Gastrocnemius medialis (tissue), 4 donors: ENCODE measurements around the gene GIT1. TPM values are rescaled to one million over a fixed set of nuclear protein-coding genes. Genes with fewer than 3 reads are reported as not detected.

ENCODE experiments used
- ATAC-seq, 2 donors: fragments of 150-250 bp; one replicate each; pipeline ENCODE4 v1.9.1; 2016
- DNase-seq, 2 donors: peaks; one replicate each; pipeline ENCODE4 v3.0.0-alpha.2; 2019
- H3K27ac ChIP-seq, 4 donors: fragments of 200-600 bp; sonication (generic); 1 replicate in 1 of 4; 2 replicates in 3 of 4; pipeline ENCODE4 v1.5.1; 2016 to 2018; ENCODE audit warnings: mild to moderate bottlenecking in 2 of 4, moderate library complexity in 1 of 4
- H3K27me3 ChIP-seq, 3 donors: fragments of 200-600 bp; sonication (generic) in 2 of 3; 1 replicate in 1 of 3; 2 replicates in 2 of 3; pipeline versions ENCODE4 v1.5.1 to v1.6.0; 2016 to 2019; ENCODE audit warnings: mild to moderate bottlenecking in 1 of 3, moderate library complexity in 1 of 3
- H3K36me3 ChIP-seq, 2 donors: fragments of 200-600 bp; sonication (generic) in 1 of 2; one replicate each; pipeline ENCODE4 v1.5.1; 2017 to 2018
- H3K4me1 ChIP-seq, 2 donors: fragments of 200-600 bp; sonication (generic) in 1 of 2; one replicate each; pipeline ENCODE4 v1.5.1; 2016 to 2017; ENCODE audit warnings: mild to moderate bottlenecking in 2 of 2
- H3K4me3 ChIP-seq, 4 donors: fragments of 200-600 bp; sonication (generic) in 3 of 4; 1 replicate in 1 of 4; 2 replicates in 3 of 4; pipeline ENCODE4 v1.5.1; 2016 to 2019; ENCODE audit warnings: mild to moderate bottlenecking in 2 of 4
- H3K9me3 ChIP-seq, 3 donors: fragments of 200-600 bp; sonication (generic) in 2 of 3; 1 replicate in 1 of 3; 2 replicates in 2 of 3; pipeline ENCODE4 v1.5.1; 2016 to 2019
- CTCF ChIP-seq, 5 experiments: fragments of 450-650 bp in 3 of 5; fragments of 200-600 bp in 2 of 5; sonication (generic) in 2 of 5; IDR thresholded peaks in 4 of 5; conservative IDR thresholded peaks in 1 of 5; 1 replicate in 4 of 5; 2 replicates in 1 of 5; pipeline ENCODE4 v1.5.1; 2016 to 2019; ENCODE audit warnings: antibody characterized with exemption in 5 of 5, mild to moderate bottlenecking in 3 of 5, moderate library complexity in 3 of 5
- POLR2A ChIP-seq, 2 donors: fragments of 450-650 bp; IDR thresholded peaks; one replicate each; pipeline ENCODE4 v1.6.1; 2017; ENCODE audit warnings: antibody characterized with exemption in 2 of 2, mild to moderate bottlenecking in 2 of 2, moderate library complexity in 2 of 2
- in situ Hi-C, 4 donors: fragments of 200-750 bp; cut with MboI; loops; one replicate each; pipeline versions ENCODE4 v1.15.0 to v1.8.0; 2017; ENCODE audit warnings: low sequenced_read_pairs in 4 of 4
- intact Hi-C: fragments of 100-400 bp; cut with DNase I; formaldehyde crosslinking; loops from one replicate; pipeline ENCODE4 v1.15.1; 2023; ENCODE audit warnings: low total_unique reads
- total RNA-seq, 4 donors: library from RNA; depleted of rRNA; stranded (reverse); fragments of >200 nt; gene quantifications; one replicate each; pipeline versions ENCODE4 v1.1.0 to v1.2.3, GENCODE V29; 2016

The GIT1 gene
- total RNA-seq, 4 donors from 2014 or later, result 30.2 to 62.2 (median 41.1) TPM

DNA sequence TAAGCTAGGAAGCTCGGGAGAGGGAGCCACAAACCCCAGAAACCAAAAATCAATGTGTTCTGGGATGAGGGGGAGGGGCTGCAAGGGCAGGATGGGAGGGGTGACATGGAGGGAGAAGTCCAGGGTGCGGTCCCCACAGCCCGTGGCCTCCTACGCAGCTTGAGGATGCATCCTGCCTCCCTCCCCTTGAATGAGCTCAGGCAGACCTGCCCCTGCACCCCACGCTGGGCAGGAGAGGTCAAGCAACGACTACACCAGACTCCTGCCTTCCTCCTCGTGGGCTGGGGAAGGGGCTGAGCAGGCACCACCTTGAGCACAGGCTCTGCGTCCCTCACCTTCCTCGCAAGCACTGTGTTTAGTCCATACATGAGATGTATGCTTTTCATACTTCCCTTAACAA is 7.4 kb upstream of the GIT1 start:
- Histone ChIP-seq H3K9me3 (no peaks in the 10 kb centered on the region), H3K27me3 (no peaks in the 10 kb centered on the region), H3K27ac (no peak overlapping the region), H3K36me3 (no peaks in the 10 kb centered on the region), H3K4me3 (no peak overlapping the region), H3K4me1 (peaks cover 16 to 20% of the 10 kb centered on the region in 2 donors)
- ATAC-seq, result no peak
- DNase-seq, result no peak
- intact Hi-C loops (no loop called here), in situ Hi-C loops (loop anchor here in 1 of 4 donors (25.0 kb wide), 1 partner anchor 340 kb away; the partner anchor contains the start of genes EFCAB5 and SSH2)
- no peak for TF ChIP-seq CTCF (IDR thresholded peaks at IDR 0.05 in 4 of 5, conservative IDR thresholded peaks at IDR 0.05 in 1 of 5)
- TF ChIP-seq POLR2A (IDR thresholded peaks at IDR 0.05), result no peak

DNA sequence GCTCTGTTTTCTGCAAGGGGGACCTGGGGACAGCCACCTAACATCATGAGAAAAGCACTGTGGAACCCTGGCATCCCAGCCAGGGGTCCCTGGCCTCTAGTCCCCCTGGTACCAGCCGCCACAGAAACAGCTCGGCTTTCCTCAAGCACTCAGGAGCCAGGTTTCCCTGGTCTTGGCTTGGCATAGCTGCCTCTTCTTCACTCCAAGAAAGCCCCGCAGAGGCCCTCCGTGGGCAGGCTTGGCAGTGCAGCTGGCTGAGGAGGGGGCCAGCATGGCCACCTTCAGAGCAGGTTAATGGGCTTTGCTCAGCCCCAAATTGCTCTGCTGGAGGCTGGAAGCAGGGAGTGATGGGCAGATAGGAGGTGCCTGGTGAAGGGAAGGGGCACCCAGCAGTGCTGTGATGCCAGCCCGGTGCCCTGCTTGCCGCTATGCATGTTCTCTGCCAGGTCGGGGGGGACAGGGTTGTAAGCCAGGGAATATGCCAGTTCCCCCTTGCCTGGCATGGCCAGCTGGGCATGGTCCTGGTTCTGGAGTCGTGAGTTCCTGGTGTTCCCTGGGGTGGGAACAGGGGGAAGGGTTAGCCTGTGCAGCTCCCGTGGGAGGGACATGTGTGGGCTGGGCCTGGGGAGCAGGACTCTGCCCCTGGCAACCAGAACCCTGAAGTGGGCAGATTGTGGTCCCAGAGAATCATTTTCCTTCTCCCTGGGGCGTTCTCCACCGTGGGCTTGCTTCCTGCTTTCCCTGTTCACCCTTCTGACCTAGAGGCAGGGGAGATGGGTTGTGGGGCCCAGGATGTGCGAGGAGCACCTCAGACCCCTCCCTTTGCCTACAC is 6.7 kb upstream of the GIT1 start:
- DNase-seq (no peak), ATAC-seq (no peak)
- H3K27me3 ChIP-seq, result no peaks in the 10 kb centered on the region
- TF ChIP-seq POLR2A (IDR thresholded peaks at IDR 0.05) (no peak), CTCF (IDR thresholded peaks at IDR 0.05 in 4 of 5, conservative IDR thresholded peaks at IDR 0.05 in 1 of 5) (no peak)
- H3K27ac ChIP-seq, result no peak overlapping the region
- peaks cover 22 to 26% of the 10 kb centered on the region in 2 donors for H3K4me1 ChIP-seq
- in situ Hi-C loops, result loop anchor here in 1 of 4 donors (25.0 kb wide), 1 partner anchor 341 kb away; the partner anchor contains the start of genes EFCAB5 and SSH2
- no peaks in the 10 kb centered on the region for H3K9me3 ChIP-seq
- H3K4me3 ChIP-seq, result no peak overlapping the region
- intact Hi-C loops, result no loop called here
- H3K36me3 ChIP-seq, result no peaks in the 10 kb centered on the region

DNA sequence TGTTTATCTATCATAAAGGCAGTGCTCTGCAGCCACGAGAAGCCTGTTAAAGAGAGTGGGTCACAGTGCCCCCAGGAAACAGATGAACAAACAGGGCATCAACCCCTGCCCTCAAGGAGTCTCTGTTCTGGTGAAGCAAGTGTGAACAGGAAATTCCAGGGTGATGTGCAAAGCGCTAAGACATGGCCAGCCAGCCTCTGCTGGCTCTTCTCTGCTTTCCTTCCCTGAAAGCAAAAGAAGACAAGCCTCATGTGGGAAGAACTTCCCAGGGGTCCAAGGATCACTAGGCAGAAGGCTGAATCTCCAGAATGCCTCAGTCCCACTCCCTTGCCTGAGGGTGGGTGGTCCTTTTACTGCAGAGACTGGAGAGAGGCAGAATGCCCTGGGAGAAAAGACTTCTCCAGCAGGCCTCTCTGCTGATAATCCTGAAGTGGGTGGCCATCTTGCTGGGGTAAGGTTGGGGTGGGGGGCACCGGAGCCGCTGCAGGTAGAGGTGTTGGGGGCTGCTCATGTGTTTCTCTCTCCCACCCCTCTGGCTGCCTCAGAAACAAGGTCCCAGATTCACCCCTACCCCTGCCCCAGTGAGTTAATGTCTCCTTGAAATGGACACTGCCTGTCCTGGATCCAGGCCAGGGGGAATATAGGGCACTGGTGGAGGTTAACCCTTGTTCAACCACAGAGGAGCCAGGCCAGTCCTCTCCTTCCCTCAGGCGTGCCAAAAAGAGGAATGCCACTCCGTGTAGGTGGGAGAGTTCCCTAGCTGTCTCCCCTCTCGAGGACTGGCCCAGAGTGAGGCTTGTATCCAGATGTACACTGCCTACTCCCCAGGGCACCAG is 5.9 kb upstream of the GIT1 start:
- no peaks in the 10 kb centered on the region for H3K9me3 ChIP-seq
- in situ Hi-C loops, result loop anchor here in 1 of 4 donors (25.0 kb wide), 1 partner anchor 342 kb away; the partner anchor contains the start of genes EFCAB5 and SSH2

More for the DNA sequence above, 5.9 kb upstream of the GIT1 start:
- H3K4me3 ChIP-seq, result no peak overlapping the region
- no peak overlapping the region for H3K27ac ChIP-seq
- H3K4me1 ChIP-seq, result peaks cover 30 to 35% of the 10 kb centered on the region in 2 donors
- no peak for DNase-seq
- no peaks in the 10 kb centered on the region for H3K27me3 ChIP-seq
- H3K36me3 ChIP-seq, result no peaks in the 10 kb centered on the region
- no peak for ATAC-seq
- TF ChIP-seq CTCF (IDR thresholded peaks at IDR 0.05 in 4 of 5, conservative IDR thresholded peaks at IDR 0.05 in 1 of 5) (no peak), POLR2A (IDR thresholded peaks at IDR 0.05) (no peak)
- intact Hi-C loops, result no loop called here
